ENCODE data around the gene PODN.

PODN gene

DNA sequence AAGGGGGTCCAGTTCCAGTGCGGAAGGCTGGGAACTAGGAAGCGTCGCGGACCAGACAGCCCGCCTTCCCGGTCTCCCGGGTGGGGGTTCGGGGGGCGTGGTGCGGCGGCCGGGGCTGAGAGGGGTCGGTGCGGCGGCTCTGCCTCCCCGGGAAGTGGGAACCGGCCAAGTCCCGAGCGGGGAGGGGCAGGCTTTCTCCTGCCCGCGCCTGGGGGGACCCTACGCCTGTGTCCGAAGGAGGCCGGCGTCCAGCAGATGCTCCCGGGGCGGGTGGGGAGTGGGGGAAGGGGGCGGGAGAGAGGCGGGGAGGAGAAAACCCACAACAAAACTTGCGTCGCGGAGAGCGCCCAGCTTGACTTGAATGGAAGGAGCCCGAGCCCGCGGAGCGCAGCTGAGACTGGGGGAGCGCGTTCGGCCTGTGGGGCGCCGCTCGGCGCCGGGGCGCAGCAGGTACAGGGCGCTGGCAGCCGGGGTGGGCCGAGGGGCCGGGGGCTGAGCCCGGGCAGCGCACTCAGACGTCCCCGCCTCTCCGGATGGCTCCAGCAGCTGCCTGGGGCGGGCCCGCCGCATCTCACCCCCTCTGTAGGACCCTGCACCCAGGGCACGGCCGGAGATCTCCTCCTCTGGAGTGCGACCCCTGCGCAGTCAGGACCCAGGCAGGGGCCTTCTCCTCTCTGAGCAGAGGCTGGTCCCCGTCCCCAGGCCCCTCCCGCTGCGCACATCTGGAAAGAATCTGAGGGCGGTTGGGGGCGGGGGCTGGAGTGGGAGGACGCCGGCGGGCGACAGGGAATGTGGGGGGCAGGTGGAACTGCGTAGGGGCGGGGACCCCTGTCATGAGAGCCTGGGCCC is at the start of gene PODN:
PODN (plus strand) TSS at position 355 of the 849 bp plus-strand sequence. CDS start 7,643 bp downstream, outside the sequence.
- DNase-seq (ENCODE audit: low read depth in 2 of 2), result no peak

DNA sequence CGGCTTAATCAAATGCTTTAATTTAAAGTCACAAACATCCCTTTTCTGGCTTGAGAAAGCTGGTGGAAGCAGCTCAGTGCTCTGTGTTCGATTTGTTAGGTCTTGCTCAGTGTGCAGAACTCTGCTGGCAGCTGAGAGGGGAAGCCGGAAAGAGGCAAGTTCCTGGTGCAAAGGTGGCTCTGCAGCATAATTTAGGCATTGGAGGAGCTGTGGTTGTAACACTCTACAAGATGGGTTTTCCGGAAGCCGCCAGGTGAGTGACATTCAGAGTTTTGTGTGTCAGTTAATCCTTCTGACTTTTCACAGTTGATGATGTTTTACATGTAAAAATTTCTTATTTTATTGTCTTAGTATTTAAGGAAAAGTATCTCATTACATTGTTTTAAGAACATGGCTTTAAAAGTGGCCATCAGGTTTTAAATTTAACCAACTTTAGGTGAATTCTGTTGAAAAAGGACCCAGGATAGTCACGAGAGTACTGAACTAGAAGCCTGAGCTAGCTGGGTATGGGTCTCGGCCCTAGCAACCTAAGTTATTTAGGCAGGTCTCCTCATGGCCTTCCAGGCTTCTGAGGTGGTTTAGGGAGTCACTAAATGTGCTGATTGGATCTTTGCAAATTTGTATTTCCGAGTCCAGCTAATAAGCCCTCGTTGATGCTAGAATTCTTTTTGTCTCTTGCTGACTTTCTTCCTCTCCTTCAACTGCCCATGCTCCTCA is 47.1 kb upstream of the PODN start:
- peak; percentile 55 to 59 for DNase-seq (ENCODE audit: low read depth in 2 of 2)

DNA sequence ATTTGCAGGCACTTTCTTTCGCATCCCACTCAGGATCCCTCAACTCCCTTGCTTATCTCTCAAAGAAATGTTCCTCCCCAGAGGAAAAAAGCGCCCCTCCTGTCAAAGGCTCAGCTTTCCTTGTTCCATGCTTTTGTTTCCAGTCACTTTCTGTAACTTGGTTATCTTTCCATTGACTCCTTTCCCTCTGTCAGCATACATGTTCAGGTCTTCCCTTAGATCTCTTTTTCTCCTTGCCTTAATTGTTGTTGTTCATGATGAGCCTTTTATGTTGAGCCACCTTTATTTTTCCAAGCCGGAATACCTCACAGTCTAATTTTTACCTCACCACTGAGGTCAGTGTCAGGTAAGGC is 46.5 kb upstream of the PODN start:
- DNase-seq (ENCODE audit: low read depth in 2 of 2), result no peak

GRCh38 chr1:53016705-53017104 is 45.3 kb upstream of the PODN start:
- DNase-seq (ENCODE audit: low read depth in 2 of 2), result no peak

DNA sequence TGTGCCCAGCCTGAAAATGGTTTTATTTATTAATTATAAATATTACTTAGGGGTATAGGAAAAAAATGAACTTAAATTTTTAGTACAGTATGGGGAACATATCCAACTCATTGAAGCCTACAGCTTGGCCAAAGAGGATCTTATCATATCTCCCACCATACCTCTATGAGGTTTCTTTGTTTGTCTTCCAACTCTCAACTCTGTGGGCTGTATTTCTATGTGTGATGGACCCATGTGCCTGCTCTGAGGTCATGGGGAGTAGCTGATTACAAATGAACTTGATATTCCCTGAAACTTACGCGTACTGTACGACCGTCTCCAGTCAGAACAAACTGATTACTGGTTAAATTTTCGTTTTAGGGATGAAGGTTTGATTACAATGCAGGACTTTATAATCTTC is 41.4 kb upstream of the PODN start:
- no peak for DNase-seq (ENCODE audit: low read depth in 2 of 2)

- no peak for DNase-seq (ENCODE audit: low read depth in 2 of 2)
These were observed 39.8 kb upstream of the PODN start for GRCh38 chr1:53022179-53022578.

GRCh38 chr1:53023546-53023945 is 38.5 kb upstream of the PODN start:
- no peak for DNase-seq (ENCODE audit: low read depth in 2 of 2)

DNA sequence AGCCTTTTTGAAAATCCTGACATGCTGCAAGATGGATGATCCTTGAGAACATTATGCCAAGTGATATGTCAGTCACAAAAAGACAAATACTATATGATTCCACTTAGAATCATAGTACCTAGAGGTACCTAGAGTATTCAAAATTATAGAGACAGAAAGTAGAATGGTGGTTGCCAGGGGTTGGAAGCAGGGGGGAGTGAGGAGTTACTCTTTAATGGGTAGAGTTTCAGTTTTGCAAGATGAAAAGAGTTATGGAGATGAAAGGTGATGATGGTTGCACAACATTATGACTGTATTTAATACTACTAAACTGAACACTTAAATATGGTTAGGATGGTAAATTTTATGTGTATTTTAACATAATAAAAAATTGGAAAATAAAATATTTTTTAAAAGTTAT is 37.9 kb upstream of the PODN start:
- no peak for DNase-seq (ENCODE audit: low read depth in 2 of 2)

GRCh38 chr1:53025034-53025768 is 36.8 kb upstream of the PODN start:
- DNase-seq (ENCODE audit: low read depth in 2 of 2), result no peak

- no peak for DNase-seq (ENCODE audit: low read depth in 2 of 2)
These were observed 36.3 kb upstream of the PODN start for GRCh38 chr1:53025769-53026112.

DNA sequence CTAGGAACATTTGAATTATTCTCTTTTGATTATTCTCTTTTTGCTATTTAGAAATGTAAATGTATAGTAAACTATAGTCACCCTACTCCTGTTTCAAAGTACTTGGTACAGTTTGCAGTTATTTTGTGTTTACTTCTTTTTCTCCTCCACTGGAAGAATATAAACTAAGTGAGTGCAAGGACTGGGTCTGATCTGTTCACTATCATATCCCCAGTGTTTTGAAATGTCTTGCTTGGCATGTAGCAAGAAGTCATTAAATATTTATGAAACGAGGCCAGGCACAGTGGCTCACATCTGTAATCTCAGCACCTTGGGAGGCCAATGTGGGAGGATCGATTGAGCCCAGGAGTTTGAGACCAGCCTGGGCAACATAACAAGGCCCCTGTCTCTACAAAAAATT is 35.8 kb upstream of the PODN start:
- DNase-seq (ENCODE audit: low read depth in 2 of 2), result no peak

GRCh38 chr1:53031732-53032131 is 30.3 kb upstream of the PODN start:
- DNase-seq (ENCODE audit: low read depth in 2 of 2), result no peak

DNA sequence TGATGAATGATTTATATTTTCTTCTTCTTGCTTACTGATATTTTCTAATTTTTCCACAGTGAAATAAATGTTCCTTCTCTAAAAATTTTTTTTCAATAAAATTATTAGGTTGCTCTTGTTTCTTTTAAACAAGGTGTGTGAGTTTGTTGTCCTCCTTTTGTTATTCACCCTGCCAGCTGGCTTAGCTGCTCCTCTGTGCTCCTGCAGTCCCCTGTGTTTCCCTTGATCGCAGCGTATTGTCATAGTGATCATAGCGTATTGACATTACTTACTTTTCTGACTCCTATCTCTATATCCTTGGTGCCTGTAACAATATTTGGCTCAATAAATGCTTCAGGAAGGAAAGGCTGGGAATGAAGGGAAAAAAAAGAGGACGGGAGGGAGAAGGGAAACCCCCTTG is 24.9 kb upstream of the PODN start:
- no peak for DNase-seq (ENCODE audit: low read depth in 2 of 2)

DNA sequence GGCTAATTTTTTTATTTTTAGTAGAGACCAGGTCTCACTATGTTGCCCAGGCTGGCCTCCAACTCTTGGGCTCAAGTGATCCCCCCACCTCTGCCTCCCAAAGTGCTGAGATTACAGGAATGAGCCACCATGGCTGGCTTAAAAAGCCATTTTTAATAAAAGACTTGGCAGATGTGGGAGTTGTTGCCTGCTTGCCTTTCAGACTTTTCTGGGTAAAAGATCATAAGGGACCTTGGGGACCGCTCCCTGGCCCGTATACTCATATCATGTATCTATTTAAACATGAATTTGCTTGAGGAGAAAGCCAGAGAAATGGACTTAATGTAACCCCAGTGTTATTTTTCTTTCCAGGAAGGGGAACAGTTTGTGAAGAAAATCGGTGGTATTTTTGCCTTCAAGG is 23.4 kb upstream of the PODN start:
- DNase-seq (ENCODE audit: low read depth in 2 of 2), result no peak

- DNase-seq (ENCODE audit: low read depth in 2 of 2), result no peak
These were observed 18.7 kb upstream of the PODN start for GRCh38 chr1:53043271-53043670.

- DNase-seq (ENCODE audit: low read depth in 2 of 2), result no peak
These were observed 17.1 kb upstream of the PODN start for GRCh38 chr1:53044926-53045325.

DNA sequence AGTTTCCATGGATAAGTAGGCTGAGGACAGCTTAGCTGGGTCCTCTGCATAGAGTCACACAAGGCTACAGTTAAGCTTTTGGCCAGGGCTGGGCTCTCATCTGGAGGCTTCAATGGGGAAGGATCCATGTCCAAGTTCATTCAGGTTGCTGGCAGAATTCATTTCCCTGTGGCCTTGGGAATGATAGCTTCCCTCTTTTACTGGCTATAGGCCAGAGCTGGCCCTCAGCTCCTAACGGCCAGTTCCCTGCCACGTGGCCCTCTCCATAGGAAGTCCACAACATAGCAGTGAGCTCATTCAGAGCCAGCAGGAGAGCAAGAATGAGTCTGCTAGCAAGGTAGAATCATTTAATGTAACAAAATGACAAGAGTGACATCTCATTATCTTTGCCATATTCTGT is 15.1 kb upstream of the PODN start:
- no peak for DNase-seq (ENCODE audit: low read depth in 2 of 2)

DNA sequence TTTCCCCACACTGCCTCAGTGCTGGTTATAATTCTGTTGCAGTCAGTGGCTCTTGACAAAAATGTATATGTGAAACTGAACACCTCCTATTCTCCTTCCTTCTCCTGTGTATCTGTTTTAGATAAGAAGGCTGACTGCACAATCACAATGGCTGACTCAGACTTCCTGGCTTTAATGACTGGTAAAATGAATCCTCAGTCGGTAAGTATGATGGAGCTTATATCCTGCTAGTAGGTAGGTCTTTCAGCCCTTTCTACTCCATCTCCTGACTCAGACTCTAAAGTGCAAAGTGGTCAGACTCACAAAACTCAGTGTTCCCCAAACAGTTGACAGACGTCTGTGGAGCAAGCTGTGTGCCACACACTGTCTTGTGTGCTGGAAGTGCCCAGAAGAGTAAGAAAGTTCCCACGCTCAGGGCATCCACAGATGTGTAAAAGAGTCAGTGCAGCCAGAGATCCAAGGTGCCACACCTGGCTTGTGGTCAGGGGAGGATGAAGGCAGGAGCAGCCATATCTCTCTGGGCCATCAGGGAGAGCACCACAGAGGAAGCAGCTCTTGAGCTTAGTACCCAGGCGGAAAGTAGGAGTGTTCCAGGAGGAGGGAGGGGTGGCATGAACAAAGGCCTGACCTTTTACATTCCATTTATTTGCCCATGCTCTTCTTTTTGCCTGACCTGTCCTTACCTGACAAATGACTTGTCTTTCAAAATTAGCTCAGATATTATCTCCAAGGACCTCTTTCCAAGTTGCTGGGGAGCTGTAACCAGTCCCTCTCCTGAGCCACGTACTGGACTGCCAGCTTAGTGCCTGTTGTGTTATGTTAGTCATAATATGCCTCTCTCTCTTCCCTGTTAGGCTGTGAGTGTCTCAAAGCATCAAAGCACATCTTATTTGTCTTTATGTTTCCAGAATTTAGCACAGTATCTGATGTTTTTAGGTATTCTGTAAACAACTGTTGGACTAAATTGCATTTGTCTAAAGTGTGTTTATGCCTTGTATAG is 14.0 kb upstream of the PODN start:
- DNase-seq (ENCODE audit: low read depth in 2 of 2), result no peak

GRCh38 chr1:53048960-53049573 is 12.9 kb upstream of the PODN start:
- no peak for DNase-seq (ENCODE audit: low read depth in 2 of 2)

DNA sequence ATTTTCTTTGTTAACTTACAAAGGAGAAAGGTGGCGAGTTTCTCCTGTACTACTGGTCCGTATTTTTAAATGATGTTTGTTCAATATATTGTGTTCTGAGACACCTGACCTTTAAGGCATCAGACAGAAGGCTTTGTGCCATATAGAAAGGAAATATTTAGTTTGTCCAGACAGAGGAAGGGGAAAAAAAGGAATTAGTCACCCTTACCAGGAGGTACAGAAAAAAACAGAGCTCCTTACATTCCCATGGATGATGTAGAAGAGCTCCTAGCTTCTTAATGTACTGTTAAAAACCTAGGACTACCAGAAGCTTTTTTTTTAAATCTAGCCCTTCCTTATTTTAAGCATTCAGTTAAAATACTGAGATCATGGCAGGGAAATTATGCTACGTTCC is 12.4 kb upstream of the PODN start:
- no peak for DNase-seq (ENCODE audit: low read depth in 2 of 2)

DNA sequence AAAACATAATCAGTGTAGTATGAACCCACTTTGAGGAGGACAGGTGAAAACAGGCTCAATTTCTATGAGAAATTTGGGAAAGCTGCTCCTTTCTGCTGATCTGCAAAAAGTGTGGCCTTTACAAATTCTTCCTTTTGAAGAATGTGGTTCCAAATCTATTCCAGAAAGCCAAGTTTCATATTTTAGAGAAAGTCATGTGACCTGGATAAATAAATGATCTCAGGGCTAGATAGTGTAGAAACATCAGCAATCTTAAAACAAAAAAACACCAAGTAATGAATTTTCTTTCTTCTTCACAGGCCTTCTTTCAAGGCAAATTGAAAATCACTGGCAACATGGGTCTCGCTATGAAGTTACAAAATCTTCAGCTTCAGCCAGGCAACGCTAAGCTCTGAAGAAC is 11.7 kb upstream of the PODN start:
- DNase-seq (ENCODE audit: low read depth in 2 of 2), result no peak

Measured in stimulated activated CD8-positive, alpha-beta memory T cell treated with anti-CD3 and anti-CD28 coated beads, Interleukin-15, amount 100 ng/mL, for 48 hours (primary cell).